Psoas muscle (tissue), 8 donors: Measurements from ENCODE around the gene MAGI2. TPM values are rescaled to one million over a fixed set of nuclear protein-coding genes. Genes with fewer than 3 reads are reported as not detected.

Experiments
- ATAC-seq, 4 donors: fragments of 200-7000 bp; cut with Tn5 transposase; one replicate each; pipeline ENCODE4 v1.9.1; 2020; ENCODE audit warnings: moderate library complexity in 3 of 4, mild to moderate bottlenecking in 2 of 4
- DNase-seq, 2 donors: peaks; one replicate each; pipeline ENCODE4 v3.0.0-alpha.2; 2020
- H3K27ac ChIP-seq: fragments of 200-600 bp; one replicate; pipeline ENCODE4 v1.8.0; 2022
- H3K27me3 ChIP-seq, 3 donors: fragments of 200-600 bp in 1 of 3; one replicate each; pipeline versions ENCODE4 v1.6.1 to v1.8.0; 2013 to 2022; ENCODE audit warnings: low read length in 2 of 3, mild to moderate bottlenecking in 2 of 3, moderate library complexity in 1 of 3; ENCODE audit not compliant: insufficient read depth in 3 of 3
- H3K36me3 ChIP-seq, 2 donors: fragments of 200-600 bp in 1 of 2; one replicate each; pipeline versions ENCODE4 v1.6.1 to v1.8.0; 2013 to 2022; ENCODE audit warnings: low read depth in 1 of 2, mild to moderate bottlenecking in 1 of 2, moderate library complexity in 1 of 2; ENCODE audit not compliant: insufficient read depth in 1 of 2
- H3K4me1 ChIP-seq: fragments of 200-600 bp; one replicate; pipeline ENCODE4 v1.8.0; 2022
- H3K4me3 ChIP-seq: fragments of 200-600 bp; one replicate; pipeline ENCODE4 v1.8.0; 2022; ENCODE audit warnings: mild to moderate bottlenecking
- H3K9me3 ChIP-seq: fragments of 200-600 bp; one replicate; pipeline ENCODE4 v1.8.0; 2022
- CTCF ChIP-seq: fragments of 200-600 bp; IDR thresholded peaks from one replicate; pipeline ENCODE4 v1.8.0; 2022; ENCODE audit warnings: antibody characterized with exemption
- whole genome bisulfite sequencing, 3 donors: extraction: QIAGEN DNeasy Blood & Tissue Kit; methylation state at CpG; one replicate each; pipeline versions ENCODE4 v1.1.6 to v1.1.7; 2013; 5-methylcytosine and 5-hydroxymethylcytosine counted together
- intact Hi-C, 2 donors: fragments of 100-400 bp; cut with DNase I; formaldehyde crosslinking; loops; one replicate each; pipeline versions ENCODE4 v1.11.0 to v1.14.2; 2022
- polyA plus RNA-seq, 3 donors: library from polyadenylated mRNA; stranded (reverse); fragments of 200-250 nt; gene quantifications; one replicate each; pipeline ENCODE4 v1.2.3, GENCODE V29; 2013
- total RNA-seq, 4 donors: library from RNA; stranded (reverse); fragmentation: NEBNext Ultra II Directional in 2 of 4; extraction: Animal tissue kit (Norgen Biotek cat#: 25700) in 2 of 4; gene quantifications; one replicate each; pipeline versions ENCODE4 v1.2.1 to v1.2.4, GENCODE V29; 2021 to 2023
- donor health status: healthy with polysubstance abuse.
- donor health status: DM: no; HTN: no; CAD: no; lungs with moderate emphysema.
- donor health status: Bipolar disorder and iron deficiency.
- donor health status: healthy.
- donor health status: DM: yes; HTN: yes; CAD: no.
- donor health status: DM: no; HTN: no; CAD: no.
- donor health status: DM: no; HTN: no; CAD: no.
- donor health status: DM: yes; HTN: yes; CAD: no.

Gene MAGI2
- total and polyA plus RNA-seq, 7 donors, result 0.46 to 2.5 (median 1.4) TPM

- Histone ChIP-seq H3K4me1 (no peaks in the 10 kb centered on the region), H3K27me3 (no peaks in the 10 kb centered on the region), H3K27ac (no peak overlapping the region), H3K4me3 (no peak overlapping the region), H3K9me3 (no peaks in the 10 kb centered on the region), H3K36me3 (no peaks in the 10 kb centered on the region)
- no peak for ATAC-seq
- 63 to 69% (median 63%) methylated on average over 2 of the region's 2 CpGs for WGBS, 3 donors
- TF ChIP-seq CTCF, result no peak
- no peak for DNase-seq
- intact Hi-C loops, result no loop called here
These were observed 232.3 kb downstream of the MAGI2 start for GRCh38 chr7:79221211-79221610.

GRCh38 chr7:79217976-79218626, 235.4 kb downstream of the MAGI2 start:
- intact Hi-C loops, result no loop called here
- TF ChIP-seq CTCF, result no peak
- 36 to 48% (median 43%) methylated on average over 5 of the region's 5 CpGs for WGBS, 3 donors

GRCh38 chr7:79217468-79217867, 236.0 kb downstream of the MAGI2 start:
- H3K27me3 ChIP-seq, result no peaks in the 10 kb centered on the region
- ATAC-seq (no peak), DNase-seq (no peak)
- TF ChIP-seq CTCF, result no peak
- H3K9me3 ChIP-seq, result no peaks in the 10 kb centered on the region
- intact Hi-C loops, result no loop called here
- no peaks in the 10 kb centered on the region for H3K36me3 ChIP-seq
- H3K4me3 ChIP-seq, result no peak overlapping the region
- H3K27ac ChIP-seq, result no peak overlapping the region
- H3K4me1 ChIP-seq, result no peaks in the 10 kb centered on the region

More at GRCh38 chr7:79217976-79218626, 235.4 kb downstream of the MAGI2 start:
- no peaks in the 10 kb centered on the region for H3K4me1 ChIP-seq
- DNase-seq, result no peak
- ATAC-seq, result no peak
- no peak overlapping the region for H3K27ac ChIP-seq
- H3K4me3 ChIP-seq, result no peak overlapping the region
- H3K36me3 ChIP-seq, result no peaks in the 10 kb centered on the region
- no peaks in the 10 kb centered on the region for H3K9me3 ChIP-seq
- no peaks in the 10 kb centered on the region for H3K27me3 ChIP-seq

- Histone ChIP-seq H3K9me3 (no peaks in the 10 kb centered on the region), H3K4me1 (no peaks in the 10 kb centered on the region), H3K27me3 (no peaks in the 10 kb centered on the region), H3K4me3 (no peak overlapping the region), H3K27ac (no peak overlapping the region), H3K36me3 (no peaks in the 10 kb centered on the region)
- TF ChIP-seq CTCF, result no peak
- DNase-seq, result no peak
- intact Hi-C loops, result no loop called here
- ATAC-seq, result no peak
- 51 to 63% (median 61%) methylated on average over 4 of the region's 4 CpGs for WGBS, 3 donors
These were observed 237.2 kb downstream of the MAGI2 start for GRCh38 chr7:79216236-79216635.

- no peak overlapping the region for H3K27ac ChIP-seq
- ATAC-seq (no peak), DNase-seq (no peak)
- H3K27me3 ChIP-seq, result no peaks in the 10 kb centered on the region
- H3K36me3 ChIP-seq, result no peaks in the 10 kb centered on the region
- no peaks in the 10 kb centered on the region for H3K9me3 ChIP-seq
- TF ChIP-seq CTCF, result no peak
- H3K4me3 ChIP-seq, result no peak overlapping the region
- intact Hi-C loops, result no loop called here
- no peaks in the 10 kb centered on the region for H3K4me1 ChIP-seq
- 26 to 42% (median 31%) methylated on average over 1 of the region's 1 CpG for WGBS, 3 donors
These were observed 241.1 kb downstream of the MAGI2 start for GRCh38 chr7:79212334-79212733.
